ENCODE measurements around the gene MTCL1. TPM values are rescaled to one million over a fixed set of nuclear protein-coding genes. Genes with fewer than 3 reads are reported as not detected.

The MTCL1 gene
- total and polyA plus RNA-seq, 2 experiments from 2014 or later, result 10.6 to 19.7 TPM

GRCh38 chr18:8876887-8877286 lies 171.5 kb downstream of the MTCL1 start:
- H3K4me3 ChIP-seq, result no peak overlapping the region
- H3K9me2 ChIP-seq (replicated peaks; ENCODE audit: insufficient read depth), result no peaks in the 10 kb centered on the region
- H3K4me1 ChIP-seq (ENCODE audit: insufficient read depth), result no peaks in the 10 kb centered on the region
- no peaks in the 10 kb centered on the region for H3K79me2 ChIP-seq
- no peaks in the 10 kb centered on the region for H3K27me3 ChIP-seq
- H3K9me3 ChIP-seq (ENCODE audit: low read depth), result no peaks in the 10 kb centered on the region
- TF ChIP-seq EZH2phosphoT487 (IDR thresholded peaks at IDR 0.05; ENCODE audit: low read depth, severe bottlenecking, unreplicated experiment) (no peak), EZH2 (IDR thresholded peaks at IDR 0.05; ENCODE audit: borderline replicate concordance) (no peak), CTCF (IDR thresholded peaks at IDR 0.05; ENCODE audit: poor library complexity) (no peak)
- H3K36me3 ChIP-seq (replicated peaks; ENCODE audit: insufficient read depth, low read depth), result no peaks in the 10 kb centered on the region
- WGBS (ENCODE audit: low lambda C conversion rate, missing lambda C conversion rate), result 88% methylated on average over 5 of the region's 5 CpGs
- no peak for DNase-seq (ENCODE audit: low spot score)
- no peak overlapping the region for H2AFZ ChIP-seq
- no peak overlapping the region for H3K27ac ChIP-seq
- no peak overlapping the region for H3K4me2 ChIP-seq
- no peaks in the 10 kb centered on the region for H4K20me1 ChIP-seq (ENCODE audit: insufficient read depth, poor library complexity, severe bottlenecking)

- no peaks in the 10 kb centered on the region for H3K9me2 ChIP-seq (replicated peaks; ENCODE audit: insufficient read depth)
- no peaks in the 10 kb centered on the region for H4K20me1 ChIP-seq (ENCODE audit: insufficient read depth, poor library complexity, severe bottlenecking)
- no peaks in the 10 kb centered on the region for H3K4me1 ChIP-seq (ENCODE audit: insufficient read depth)
- no peak overlapping the region for H3K4me2 ChIP-seq
- H3K79me2 ChIP-seq, result no peaks in the 10 kb centered on the region
- H3K27ac ChIP-seq, result no peak overlapping the region
- WGBS (ENCODE audit: low lambda C conversion rate, missing lambda C conversion rate), result 100% methylated on average over 1 of the region's 1 CpG
- TF ChIP-seq CTCF (IDR thresholded peaks at IDR 0.05; ENCODE audit: poor library complexity) (no peak), EZH2phosphoT487 (IDR thresholded peaks at IDR 0.05; ENCODE audit: low read depth, severe bottlenecking, unreplicated experiment) (no peak), EZH2 (IDR thresholded peaks at IDR 0.05; ENCODE audit: borderline replicate concordance) (no peak)
- no peak overlapping the region for H3K4me3 ChIP-seq
- H2AFZ ChIP-seq, result no peak overlapping the region
- no peaks in the 10 kb centered on the region for H3K9me3 ChIP-seq (ENCODE audit: low read depth)
- no peaks in the 10 kb centered on the region for H3K27me3 ChIP-seq
- no peaks in the 10 kb centered on the region for H3K36me3 ChIP-seq (replicated peaks; ENCODE audit: insufficient read depth, low read depth)
- DNase-seq (ENCODE audit: low spot score), result no peak
Observed at GRCh38 chr18:8881103-8881502, 175.7 kb downstream of the MTCL1 start.

Small RNAs within 50 kb of the gene (small RNA-seq; reads per million reads assigned to genes)
- not detected for gene RF00019

Other genes with a start within 250 kb of the MTCL1 start
- gene RAB12, start 96.1 kb upstream of the MTCL1 start, total RNA-seq, result 28.6 and 33.2 TPM in 2 replicates
- gene RAB12, start 96.1 kb upstream of the MTCL1 start, polyA plus RNA-seq, result 4.0 and 4.7 TPM in 2 replicates

All from hepatocyte (in vitro differentiated cells).